ENCODE results near the gene KRIT1. TPM values are rescaled to one million over a fixed set of nuclear protein-coding genes. Genes with fewer than 3 reads are reported as not detected.
"Not testable (repeated sequence)": the region's sequence is repeated elsewhere in the genome, so short reads cannot be mapped to it uniquely, and the experiment has no call there.

KRIT1 gene
- total RNA-seq, 2 experiments from 2014 or later: 37.7 to 45.5 TPM

DNA sequence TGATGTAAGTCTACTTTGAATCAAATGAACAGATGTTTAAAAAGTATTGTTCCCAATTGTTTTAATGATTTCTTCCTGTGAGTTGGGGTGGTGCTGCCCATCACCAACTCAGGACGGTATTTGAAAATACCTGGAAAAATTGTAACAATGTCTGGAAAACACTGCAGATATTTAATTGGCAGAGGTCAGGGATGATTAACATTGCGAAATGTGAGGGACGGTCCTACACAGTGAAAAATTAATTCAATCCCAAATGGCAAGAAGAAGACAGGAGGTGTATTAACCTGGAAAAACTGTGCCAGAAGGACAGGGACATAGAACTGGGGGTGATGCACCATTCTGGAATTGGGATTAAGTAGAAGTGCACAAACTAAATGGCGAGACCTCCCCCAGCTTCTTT, 29.6 kb upstream of the KRIT1 start:
- ATAC-seq (no peak), DNase-seq (no peak)
- Mint-ChIP-seq H3K36me3 (ENCODE audit: low read depth) (peaks cover 31% of the 10 kb centered on the region), H3K4me1 (peaks cover 7% of the 10 kb centered on the region), H3K27ac (no peak overlapping the region), H3K9me3 (ENCODE audit: low read depth) (peaks cover 5% of the 10 kb centered on the region), H3K27me3 (no peaks in the 10 kb centered on the region), H3K4me3 (no peak overlapping the region)
- CTCF ChIA-PET: interaction anchor here (1.5 kb wide), 1 partner anchor 29 kb away, joined by 5 read pairs; the partner anchor contains the start of genes ANKIB1 and KRIT1
- POLR2A ChIA-PET: no interaction called here
- intact Hi-C loops (cut with DNase I, micrococcal nuclease): no loop called here

DNA sequence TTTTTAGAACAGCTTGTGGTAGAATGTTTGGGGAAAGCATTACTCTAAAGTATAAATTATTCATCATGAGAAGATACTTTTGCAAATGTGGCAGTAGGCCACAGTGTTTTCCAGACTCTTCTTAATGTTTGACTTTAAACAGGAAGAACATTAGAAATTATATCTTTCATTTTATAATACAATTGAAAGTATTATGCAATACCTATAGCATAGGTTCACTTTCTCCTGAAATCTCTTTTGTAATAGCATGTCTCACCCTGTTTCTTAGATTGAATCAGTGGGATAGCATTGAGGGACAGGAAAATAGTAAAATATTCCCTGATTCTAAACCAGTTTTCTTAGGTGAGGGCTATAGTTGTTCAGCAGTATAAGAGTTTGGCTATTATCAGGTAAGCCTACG, 23.2 kb upstream of the KRIT1 start:
- intact Hi-C loops (cut with DNase I, micrococcal nuclease): no loop called here
- no peak for DNase-seq
- Mint-ChIP-seq H3K27ac (no peak overlapping the region), H3K4me1 (peaks cover 2% of the 10 kb centered on the region), H3K9me3 (ENCODE audit: low read depth) (no peaks in the 10 kb centered on the region), H3K36me3 (ENCODE audit: low read depth) (peaks cover 11% of the 10 kb centered on the region), H3K27me3 (no peaks in the 10 kb centered on the region), H3K4me3 (no peak overlapping the region)
- POLR2A ChIA-PET: no interaction called here
- CTCF ChIA-PET: interaction anchor here (0.6 kb wide), 1 partner anchor 180 kb away, joined by 3 read pairs; no protein-coding TSS in a partner anchor
- no peak for ATAC-seq

DNA sequence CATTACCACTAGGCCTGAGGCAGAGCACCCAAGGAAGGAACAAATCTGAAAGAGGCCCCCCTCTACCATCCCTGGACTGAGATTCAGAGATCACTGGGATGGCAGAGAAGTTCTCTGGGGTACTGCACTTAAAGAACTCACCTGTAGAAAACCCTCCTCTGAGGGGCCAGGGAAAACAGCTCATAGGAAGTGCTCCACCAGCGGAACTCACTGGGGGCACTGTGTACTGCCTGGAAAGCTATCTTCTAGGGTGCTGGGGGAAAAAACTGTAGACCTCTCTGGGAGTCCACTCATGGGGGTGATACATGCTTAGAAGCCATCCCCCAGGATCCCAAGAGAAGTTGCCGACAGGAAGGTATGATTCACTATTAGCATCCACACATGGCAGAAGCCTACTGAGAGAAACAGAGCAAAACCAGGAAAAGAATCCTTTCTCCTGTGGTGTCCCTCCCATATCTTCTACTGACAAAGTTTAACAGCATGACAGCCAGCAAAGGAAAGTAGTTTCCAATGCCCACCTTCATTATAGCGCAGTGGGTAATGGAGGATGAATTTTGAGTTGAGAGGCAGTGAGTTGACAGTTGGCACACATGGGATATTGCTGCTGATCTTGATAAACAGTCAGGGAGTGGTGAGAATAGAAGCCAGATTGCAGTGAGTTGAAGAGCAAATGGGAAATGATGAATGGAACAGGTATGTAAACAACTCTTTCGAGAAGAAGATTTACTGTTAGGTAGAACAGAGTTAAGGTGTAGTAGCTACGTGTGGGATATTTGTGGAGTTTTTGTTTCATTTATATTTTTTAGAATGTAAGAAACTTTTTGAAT, 20.9 kb upstream of the KRIT1 start:
- intact Hi-C loops (cut with DNase I, micrococcal nuclease): no loop called here
- no peaks in the 10 kb centered on the region for H3K27me3 Mint-ChIP-seq
- H3K9me3 Mint-ChIP-seq (ENCODE audit: low read depth): no peaks in the 10 kb centered on the region
- no peak for DNase-seq
- CTCF ChIA-PET: interaction anchor here (1.4 kb wide), 1 partner anchor 12 kb away, joined by 3 read pairs; no protein-coding TSS in a partner anchor
- ATAC-seq: no peak
- POLR2A ChIA-PET: no interaction called here
- peaks cover under 1% of the 10 kb centered on the region for H3K4me1 Mint-ChIP-seq
- H3K4me3 Mint-ChIP-seq: no peak overlapping the region
- H3K27ac Mint-ChIP-seq: no peak overlapping the region
- peaks cover 4% of the 10 kb centered on the region for H3K36me3 Mint-ChIP-seq (ENCODE audit: low read depth)

DNA sequence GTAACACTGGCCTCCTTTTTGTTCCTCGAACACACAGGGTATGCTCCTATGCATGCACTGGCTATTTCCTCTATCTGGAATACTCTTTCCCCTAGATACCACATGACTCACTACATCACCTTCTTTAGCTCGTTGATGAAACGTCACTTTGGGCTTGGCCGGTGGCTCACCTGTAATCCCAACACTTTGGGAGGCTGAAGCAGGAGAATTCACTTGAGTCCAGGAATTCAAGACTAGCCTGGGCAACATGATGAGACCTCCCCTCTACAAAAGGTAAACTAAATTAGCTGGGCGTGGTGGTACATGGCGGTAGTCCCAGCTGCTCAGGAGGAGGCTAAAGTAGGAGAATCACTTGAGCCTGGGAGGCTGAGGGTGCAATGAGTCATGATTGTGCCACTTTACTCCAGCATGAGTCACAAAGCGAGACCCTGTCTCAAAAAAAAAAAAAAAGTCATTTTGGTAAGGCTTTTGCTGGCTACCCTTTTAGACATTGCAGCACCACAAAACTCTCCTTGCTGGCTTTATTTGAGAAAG, 14.6 kb upstream of the KRIT1 start:
- ChIA-PET CTCF (interaction anchor here (0.9 to 1.2 kb wide), 2 partner anchors 30 to 54 kb away, joined by 3 read pairs; no protein-coding TSS in a partner anchor), POLR2A (no interaction called here)
- intact Hi-C loops (cut with DNase I, micrococcal nuclease): no loop called here
- DNase-seq (no peak), ATAC-seq (peak; percentile 33)
- H3K4me1 Mint-ChIP-seq: peaks cover 20% of the 10 kb centered on the region
- H3K27me3 Mint-ChIP-seq: no peaks in the 10 kb centered on the region
- peaks cover 17% of the 10 kb centered on the region for H3K36me3 Mint-ChIP-seq (ENCODE audit: low read depth)
- no peak overlapping the region for H3K27ac Mint-ChIP-seq
- no peak overlapping the region for H3K4me3 Mint-ChIP-seq
- no peaks in the 10 kb centered on the region for H3K9me3 Mint-ChIP-seq (ENCODE audit: low read depth)

DNA sequence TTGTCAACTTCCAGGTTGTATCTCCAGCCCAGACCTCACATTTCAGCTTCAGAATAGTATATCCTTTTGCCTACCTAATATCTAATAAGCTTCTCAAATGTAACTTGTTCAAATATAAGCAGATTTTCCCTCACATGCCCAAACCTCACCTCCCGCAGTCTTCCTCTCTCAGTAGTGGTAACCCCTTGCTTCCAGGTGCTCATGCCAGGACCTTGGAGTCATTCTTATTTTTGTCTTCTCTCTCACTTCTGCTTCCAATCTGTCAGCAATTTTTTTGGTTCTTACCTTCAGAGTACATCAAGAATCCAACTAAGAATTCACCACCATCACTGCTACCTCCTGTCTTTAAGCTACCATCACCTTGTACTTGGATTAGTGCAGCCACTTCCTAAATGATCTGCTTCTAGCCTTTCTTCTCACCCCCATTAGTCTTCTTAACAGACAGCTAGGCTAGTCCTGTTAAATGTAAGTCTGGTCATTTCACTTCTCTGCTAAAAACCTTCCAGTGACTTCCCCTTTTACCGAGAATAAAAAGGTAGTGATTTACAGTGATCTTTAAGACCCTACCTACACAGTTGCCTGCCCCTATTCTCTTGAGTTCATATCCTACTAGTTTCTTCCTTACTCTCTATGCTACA, 14.0 kb upstream of the KRIT1 start:
- intact Hi-C loops (cut with DNase I, micrococcal nuclease): no loop called here
- DNase-seq (no peak), ATAC-seq (no peak)
- Mint-ChIP-seq H3K9me3 (ENCODE audit: low read depth) (peaks cover 4% of the 10 kb centered on the region), H3K27me3 (no peaks in the 10 kb centered on the region), H3K27ac (peak overlapping the region; percentile 22), H3K36me3 (ENCODE audit: low read depth) (peaks cover 21% of the 10 kb centered on the region), H3K4me1 (peaks cover 26% of the 10 kb centered on the region), H3K4me3 (no peak overlapping the region)
- ChIA-PET CTCF (interaction anchor here (1.2 kb wide), 1 partner anchor 30 kb away, joined by 3 read pairs; no protein-coding TSS in a partner anchor), POLR2A (no interaction called here)

DNA sequence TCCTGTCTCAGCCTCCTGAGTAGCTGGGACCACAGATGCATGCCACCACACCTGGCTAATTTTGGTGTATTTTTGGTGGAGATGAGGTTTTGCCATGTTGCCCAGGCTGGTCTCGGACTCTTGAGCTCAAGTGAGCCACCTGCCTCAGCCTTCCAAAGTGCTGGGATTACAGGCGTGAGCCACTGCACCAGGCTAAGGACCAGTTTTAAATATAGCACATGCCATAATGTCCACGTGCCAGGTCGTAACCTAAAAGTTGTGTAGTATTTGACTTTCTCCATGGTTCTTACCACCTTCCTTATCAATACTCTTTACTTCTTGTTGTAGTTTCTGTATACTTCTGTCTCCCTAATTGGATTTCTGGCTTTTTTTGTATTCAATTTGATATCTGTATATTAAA, 13.3 kb upstream of the KRIT1 start:
- DNase-seq (no peak), ATAC-seq (no peak)
- POLR2A ChIA-PET: no interaction called here
- H3K9me3 Mint-ChIP-seq (ENCODE audit: low read depth): peaks cover 4% of the 10 kb centered on the region
- H3K27ac Mint-ChIP-seq: no peak overlapping the region
- no peaks in the 10 kb centered on the region for H3K27me3 Mint-ChIP-seq
- H3K36me3 Mint-ChIP-seq (ENCODE audit: low read depth): peaks cover 21% of the 10 kb centered on the region
- no peak overlapping the region for H3K4me3 Mint-ChIP-seq
- peaks cover 27% of the 10 kb centered on the region for H3K4me1 Mint-ChIP-seq
- CTCF ChIA-PET: interaction anchor here (0.6 kb wide), 1 partner anchor 13 kb away, joined by 3 read pairs; the partner anchor contains the start of genes ANKIB1 and KRIT1
- intact Hi-C loops (cut with DNase I, micrococcal nuclease): no loop called here

DNA sequence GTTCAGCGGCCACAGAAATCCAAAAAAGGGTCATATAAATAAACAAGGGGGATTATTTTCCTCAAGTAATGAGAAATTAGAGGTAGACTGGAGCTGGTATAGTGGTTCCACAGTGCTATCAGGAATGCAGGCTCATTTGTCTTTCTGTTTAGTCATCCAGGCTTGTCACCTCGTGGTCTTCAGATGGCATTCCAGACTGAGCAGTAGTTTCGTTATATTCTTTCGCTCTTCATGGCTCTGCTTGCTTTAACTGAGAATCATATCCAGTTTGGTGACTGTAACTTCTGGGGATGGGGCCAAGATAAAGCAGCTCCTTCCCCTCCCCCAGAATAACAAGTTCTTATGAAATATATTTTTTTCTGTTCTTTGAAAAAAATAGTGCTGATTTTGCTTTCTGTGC, 9.6 kb upstream of the KRIT1 start:
- no peak for ATAC-seq
- Mint-ChIP-seq H3K27ac (no peak overlapping the region), H3K9me3 (ENCODE audit: low read depth) (peaks cover 4% of the 10 kb centered on the region), H3K4me3 (no peak overlapping the region), H3K4me1 (peaks cover 38% of the 10 kb centered on the region), H3K27me3 (no peaks in the 10 kb centered on the region), H3K36me3 (ENCODE audit: low read depth) (peaks cover 17% of the 10 kb centered on the region)
- no peak for DNase-seq
- ChIA-PET POLR2A (no interaction called here), CTCF (interaction anchor here (0.6 to 1.1 kb wide), 3 partner anchors 10 to 944 kb away, joined by 3 read pairs; no protein-coding TSS in a partner anchor)
- intact Hi-C loops (cut with DNase I, micrococcal nuclease): no loop called here

DNA sequence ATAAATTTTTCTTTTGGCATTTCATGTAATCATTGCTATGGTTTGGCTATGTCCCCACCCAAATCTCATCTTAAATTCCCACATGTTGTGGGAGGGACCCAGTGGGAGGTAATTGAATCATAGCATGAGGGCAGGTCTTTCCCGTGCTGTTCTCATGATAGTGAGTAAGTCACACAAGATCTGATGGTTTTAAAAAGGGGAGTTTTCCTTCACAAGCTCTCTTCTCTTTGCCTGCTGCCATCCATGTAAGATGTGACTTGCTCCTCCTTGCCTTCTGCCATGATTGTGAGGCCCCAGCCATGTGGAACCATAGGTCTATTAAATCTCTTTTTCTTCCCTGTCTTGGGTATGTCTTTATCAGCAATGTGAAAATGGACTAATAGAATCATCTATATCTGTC, 9.1 kb upstream of the KRIT1 start:
- H3K36me3 Mint-ChIP-seq (ENCODE audit: low read depth): peaks cover 12% of the 10 kb centered on the region
- H3K27ac Mint-ChIP-seq; H3K4me3 Mint-ChIP-seq; H3K9me3 Mint-ChIP-seq (ENCODE audit: low read depth); ATAC-seq; POLR2A ChIA-PET; intact Hi-C loops (cut with DNase I, micrococcal nuclease); H3K27me3 Mint-ChIP-seq; DNase-seq: not testable (repeated sequence)
- H3K4me1 Mint-ChIP-seq: peaks cover 33% of the 10 kb centered on the region
- CTCF ChIA-PET: interaction anchor here (0.7 to 1.1 kb wide), 3 partner anchors 11 to 274 kb away, joined by 3 to 5 read pairs (median 3); no protein-coding TSS in a partner anchor

DNA sequence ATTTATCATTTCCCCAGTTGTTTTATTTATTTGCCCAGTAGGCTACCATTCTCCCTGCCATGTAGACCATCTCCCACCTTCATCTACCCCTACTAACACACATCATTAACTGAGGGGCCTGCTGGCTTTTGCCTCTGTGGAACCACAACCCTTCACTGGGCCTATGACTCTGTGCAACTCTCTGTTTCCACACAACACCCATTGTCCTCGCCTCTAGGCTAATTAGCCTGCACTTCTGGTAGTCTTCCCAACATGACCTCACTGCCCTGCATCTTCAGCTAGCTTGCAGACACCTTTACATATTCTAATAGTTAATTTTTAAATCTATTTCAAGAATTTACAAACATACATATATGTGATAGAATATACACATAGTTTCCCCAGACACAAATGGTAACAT, 7.5 kb upstream of the KRIT1 start:
- ChIA-PET CTCF (no interaction called here), POLR2A (no interaction called here)
- Mint-ChIP-seq H3K4me1 (peaks cover 30% of the 10 kb centered on the region), H3K4me3 (no peak overlapping the region), H3K27ac (no peak overlapping the region), H3K9me3 (ENCODE audit: low read depth) (peaks cover 4% of the 10 kb centered on the region), H3K36me3 (ENCODE audit: low read depth) (peaks cover 8% of the 10 kb centered on the region), H3K27me3 (no peaks in the 10 kb centered on the region)
- no peak for DNase-seq
- ATAC-seq: no peak
- intact Hi-C loops (cut with DNase I, micrococcal nuclease): no loop called here

DNA sequence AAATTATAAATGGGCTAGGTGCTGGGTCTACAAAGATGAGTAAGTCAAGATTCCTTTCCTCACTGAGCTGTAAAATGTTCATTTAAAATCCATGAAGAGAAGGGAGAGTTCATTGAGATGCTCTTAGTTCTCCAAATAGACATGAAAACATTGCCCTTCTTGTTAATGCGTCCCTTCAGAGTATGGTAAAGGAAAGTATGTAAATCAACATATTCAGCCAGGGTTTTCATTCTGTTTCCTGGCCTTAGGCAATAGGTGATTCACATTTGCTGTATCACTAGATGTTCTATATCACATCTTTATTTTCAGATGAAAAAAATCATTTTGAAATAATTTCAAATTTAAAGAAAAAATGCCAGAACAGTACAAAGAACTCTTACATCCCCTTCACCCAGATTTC, 5.5 kb upstream of the KRIT1 start:
- DNase-seq (no peak), ATAC-seq (no peak)
- CTCF ChIA-PET: interaction anchor here (0.6 kb wide), 1 partner anchor 10 kb away, joined by 4 read pairs; no protein-coding TSS in a partner anchor
- Mint-ChIP-seq H3K27me3 (no peaks in the 10 kb centered on the region), H3K36me3 (ENCODE audit: low read depth) (peaks cover 12% of the 10 kb centered on the region), H3K4me1 (peaks cover 42% of the 10 kb centered on the region), H3K9me3 (ENCODE audit: low read depth) (peaks cover 4% of the 10 kb centered on the region), H3K27ac (no peak overlapping the region), H3K4me3 (no peak overlapping the region)
- intact Hi-C loops (cut with DNase I, micrococcal nuclease): no loop called here
- POLR2A ChIA-PET: no interaction called here

DNA sequence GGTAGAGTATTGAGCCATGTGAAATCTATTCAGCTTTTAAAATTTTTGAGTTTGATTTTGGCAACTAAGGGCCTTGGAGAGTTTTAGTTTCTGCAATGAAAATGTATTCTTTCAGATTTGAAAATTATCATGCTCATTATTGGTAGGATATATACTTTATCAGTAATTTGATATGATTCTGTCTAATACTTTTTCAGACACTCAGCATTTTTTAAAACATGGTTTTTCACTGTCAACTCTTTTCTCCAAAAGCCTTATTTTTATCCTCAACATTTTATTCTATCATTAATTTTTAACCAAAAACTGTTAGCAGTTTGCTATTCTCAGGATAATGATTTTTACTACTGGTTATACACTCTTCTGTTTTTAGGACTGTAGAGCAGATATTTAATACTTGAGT, 4.9 kb upstream of the KRIT1 start:
- H3K9me3 Mint-ChIP-seq (ENCODE audit: low read depth): peaks cover 4% of the 10 kb centered on the region
- no peak for ATAC-seq
- H3K4me1 Mint-ChIP-seq: peaks cover 39% of the 10 kb centered on the region

More for the DNA sequence above, 4.9 kb upstream of the KRIT1 start:
- H3K36me3 Mint-ChIP-seq (ENCODE audit: low read depth): peaks cover 12% of the 10 kb centered on the region
- no peaks in the 10 kb centered on the region for H3K27me3 Mint-ChIP-seq
- H3K27ac Mint-ChIP-seq: no peak overlapping the region
- no peak for DNase-seq
- H3K4me3 Mint-ChIP-seq: no peak overlapping the region
- ChIA-PET POLR2A (no interaction called here), CTCF (no interaction called here)
- intact Hi-C loops (cut with DNase I, micrococcal nuclease): no loop called here
